SK-N-SH treated with all-trans-retinoic acid at 6 μM for 48 hours (cell line): ENCODE data around the gene CCDC85B.

Experiments
- ATAC-seq: fragments of 200-7000 bp; cut with Tn5 transposase; 3 replicates; pipeline ENCODE4 v1.9.1; 2020; ENCODE audit warnings: mild to moderate bottlenecking, moderate library complexity
- ARNTL ChIP-seq: fragments of 450-650 bp; formaldehyde crosslinking; IDR thresholded peaks from 2 replicates; pipeline ENCODE4 v1.5.0; 2020; ENCODE audit warnings: low read depth, mild to moderate bottlenecking, moderate library complexity, borderline replicate concordance
- BACH2 ChIP-seq: fragments of 250-450 bp; sonication (Bioruptor Pico); IDR thresholded peaks from 2 replicates; pipeline ENCODE4 v1.9.0; 2021; ENCODE audit warnings: mild to moderate bottlenecking, borderline replicate concordance
- CREB5 ChIP-seq: fragments of 250-450 bp; sonication (Bioruptor Pico); IDR thresholded peaks from 2 replicates; pipeline ENCODE4 v1.5.1; 2020; ENCODE audit warnings: low read depth, mild to moderate bottlenecking, moderate library complexity
- CSDC2 ChIP-seq: fragments of 250-450 bp; sonication (Bioruptor Pico); IDR thresholded peaks from 2 replicates; pipeline ENCODE4 v1.5.0; 2020; ENCODE audit warnings: mild to moderate bottlenecking, moderate library complexity
- ESRRG ChIP-seq: fragments of 250-450 bp; sonication (Bioruptor Pico); IDR thresholded peaks from 2 replicates; pipeline ENCODE4 v1.6.1; 2021; ENCODE audit warnings: mild to moderate bottlenecking
- GLIS3 ChIP-seq: fragments of 250-450 bp; sonication (Bioruptor Pico); IDR thresholded peaks from 2 replicates; pipeline ENCODE4 v1.5.0; 2020; ENCODE audit warnings: mild to moderate bottlenecking, moderate library complexity
- OSR1 ChIP-seq: fragments of 250-450 bp; sonication (Bioruptor Pico); IDR thresholded peaks from 2 replicates; pipeline ENCODE4 v1.8.0; 2022; ENCODE audit warnings: moderate library complexity, mild to moderate bottlenecking, inconsistent platforms
- PPARA ChIP-seq: fragments of 250-450 bp; sonication (Bioruptor Pico); IDR thresholded peaks from 2 replicates; pipeline ENCODE4 v1.5.0; 2020; ENCODE audit warnings: mild to moderate bottlenecking, borderline replicate concordance
- RARB ChIP-seq: fragments of 250-450 bp; sonication (Bioruptor Pico); IDR thresholded peaks from 2 replicates; pipeline ENCODE4 v1.8.0; 2021; ENCODE audit warnings: mild to moderate bottlenecking, moderate library complexity
- TOX ChIP-seq: fragments of 250-450 bp; sonication (Bioruptor Pico); IDR thresholded peaks from 2 replicates; pipeline ENCODE4 v1.8.0; 2021; ENCODE audit warnings: mild to moderate bottlenecking, moderate library complexity, borderline replicate concordance
- ZC3H10 ChIP-seq: fragments of 250-450 bp; sonication (Bioruptor Pico); IDR thresholded peaks from 2 replicates; pipeline ENCODE4 v1.5.1; 2021; ENCODE audit warnings: mild to moderate bottlenecking, moderate library complexity
- ZFP3 ChIP-seq: fragments of 250-450 bp; sonication (Bioruptor Pico); IDR thresholded peaks from 2 replicates; pipeline ENCODE4 v1.5.0; 2020; ENCODE audit warnings: mild to moderate bottlenecking, moderate library complexity
- ZFP30 ChIP-seq: fragments of 450-650 bp; formaldehyde crosslinking; IDR thresholded peaks from 2 replicates; pipeline ENCODE4 v1.5.0; 2022; ENCODE audit warnings: mild to moderate bottlenecking, moderate library complexity
- ZNF565 ChIP-seq: fragments of 450-650 bp; formaldehyde crosslinking; conservative IDR thresholded peaks from 2 replicates; pipeline ENCODE4 v1.5.0; 2020; ENCODE audit warnings: low read depth, mild to moderate bottlenecking, moderate library complexity
- ZNF70 ChIP-seq: fragments of 450-650 bp; formaldehyde crosslinking; IDR thresholded peaks from 2 replicates; pipeline ENCODE4 v1.5.0; 2020; ENCODE audit warnings: mild to moderate bottlenecking, moderate library complexity
- ZNF8 ChIP-seq: fragments of 450-650 bp; formaldehyde crosslinking; IDR thresholded peaks from 2 replicates; pipeline ENCODE4 v1.5.0; 2020; ENCODE audit warnings: mild to moderate bottlenecking, moderate library complexity
- TF ChIP-seq, protein P1 (sequence below): fragments of 250-450 bp; sonication (Bioruptor Pico); IDR thresholded peaks from 2 replicates; pipeline ENCODE4 v1.8.0; 2021; ENCODE audit warnings: low read depth, mild to moderate bottlenecking, moderate library complexity, borderline replicate concordance
- TF ChIP-seq, protein P2 (sequence below): fragments of 250-450 bp; sonication (Bioruptor Pico); IDR thresholded peaks from 2 replicates; pipeline ENCODE4 v1.5.1; 2021; ENCODE audit warnings: mild to moderate bottlenecking, moderate library complexity
- TF ChIP-seq, protein P3 (sequence below): fragments of 250-450 bp; sonication (Bioruptor Pico); IDR thresholded peaks from 2 replicates; pipeline ENCODE4 v1.8.0; 2020; ENCODE audit warnings: mild to moderate bottlenecking, moderate library complexity, borderline replicate concordance

The CCDC85B gene

GRCh38 chr11:65849771-65850216, 40.7 kb upstream of the CCDC85B start (continued):
- TF ChIP-seq CREB5 (CRISPR knock-in tag) (no peak), ZFP30 (no peak), CSDC2 (CRISPR knock-in tag) (no peak)
- TF ChIP-seq, protein P1, sequence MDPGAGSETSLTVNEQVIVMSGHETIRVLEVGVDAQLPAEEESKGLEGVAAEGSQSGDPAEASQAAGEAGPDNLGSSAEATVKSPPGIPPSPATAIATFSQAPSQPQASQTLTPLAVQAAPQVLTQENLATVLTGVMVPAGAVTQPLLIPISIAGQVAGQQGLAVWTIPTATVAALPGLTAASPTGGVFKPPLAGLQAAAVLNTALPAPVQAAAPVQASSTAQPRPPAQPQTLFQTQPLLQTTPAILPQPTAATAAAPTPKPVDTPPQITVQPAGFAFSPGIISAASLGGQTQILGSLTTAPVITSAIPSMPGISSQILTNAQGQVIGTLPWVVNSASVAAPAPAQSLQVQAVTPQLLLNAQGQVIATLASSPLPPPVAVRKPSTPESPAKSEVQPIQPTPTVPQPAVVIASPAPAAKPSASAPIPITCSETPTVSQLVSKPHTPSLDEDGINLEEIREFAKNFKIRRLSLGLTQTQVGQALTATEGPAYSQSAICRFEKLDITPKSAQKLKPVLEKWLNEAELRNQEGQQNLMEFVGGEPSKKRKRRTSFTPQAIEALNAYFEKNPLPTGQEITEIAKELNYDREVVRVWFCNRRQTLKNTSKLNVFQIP (CRISPR knock-in tag), result no peak

DNA sequence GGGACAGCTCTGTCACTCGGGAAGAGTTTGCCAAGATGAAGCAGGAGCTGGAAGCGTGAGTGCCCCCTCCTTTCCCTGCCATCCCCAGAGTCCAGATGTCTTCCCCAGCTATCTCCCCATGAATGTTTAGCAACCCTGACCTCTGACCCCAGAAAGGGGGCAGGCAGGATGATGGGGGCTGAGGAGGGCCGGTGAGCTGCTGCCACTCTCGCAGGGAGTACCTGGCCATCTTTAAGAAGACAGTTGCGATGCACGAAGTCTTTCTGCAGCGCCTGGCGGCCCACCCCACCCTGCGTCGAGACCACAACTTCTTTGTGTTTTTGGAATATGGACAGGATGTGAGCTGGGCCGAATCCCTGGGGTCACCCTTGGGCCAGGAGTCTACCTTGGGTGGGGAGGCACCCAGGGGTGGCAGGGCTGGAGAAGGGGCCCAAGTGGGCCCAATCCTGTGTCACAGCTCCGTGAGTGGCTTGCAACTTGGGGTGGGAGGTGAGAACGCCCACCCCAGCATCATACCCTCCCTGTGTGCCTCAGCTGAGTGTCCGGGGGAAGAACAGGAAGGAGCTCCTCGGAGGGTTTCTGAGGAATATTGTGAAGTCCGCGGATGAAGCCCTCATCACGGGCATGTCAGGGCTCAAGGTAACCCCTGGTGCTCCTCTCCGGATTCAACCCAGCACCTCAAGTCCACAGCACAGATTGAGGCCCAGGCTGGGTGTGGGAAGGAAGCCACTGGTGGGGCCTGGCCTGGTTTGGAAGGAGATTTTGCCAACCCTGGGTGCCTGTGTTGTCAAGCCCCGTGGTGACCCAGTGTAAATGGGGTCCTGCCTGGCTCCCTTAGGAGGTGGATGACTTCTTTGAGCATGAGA, 40.0 kb upstream of the CCDC85B start:
- TF ChIP-seq BACH2 (CRISPR knock-in tag) (no peak), ZC3H10 (CRISPR knock-in tag) (0 out of 2 replicates have a peak, but pooled peaks have one; percentile 8)
- ATAC-seq, result peak; percentile 24

DNA sequence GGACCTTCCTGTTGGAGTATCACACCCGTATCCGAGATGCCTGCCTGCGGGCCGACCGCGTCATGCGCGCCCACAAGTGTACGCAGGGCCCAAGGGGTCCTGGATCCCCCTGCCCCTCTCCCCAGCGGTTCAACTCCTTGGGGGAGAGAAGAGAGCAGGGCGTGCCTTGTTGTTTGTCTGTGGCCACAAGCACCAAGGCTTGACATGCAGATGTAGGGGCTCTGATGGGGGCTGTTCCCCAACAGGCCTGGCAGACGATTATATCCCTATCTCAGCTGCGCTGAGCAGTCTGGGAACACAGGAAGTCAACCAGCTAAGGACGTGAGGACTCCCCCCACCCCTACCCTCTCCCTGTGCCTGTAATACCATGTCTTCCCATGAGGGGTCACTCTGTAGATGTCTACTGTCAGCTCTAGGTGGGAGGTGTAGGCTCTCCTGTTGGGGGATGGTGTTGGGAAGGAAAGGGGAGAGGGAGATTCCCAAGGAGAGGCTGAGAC, 39.3 kb upstream of the CCDC85B start:
- TF ChIP-seq, protein P1 (CRISPR knock-in tag), result no peak
- no peak for TF ChIP-seq CREB5 (CRISPR knock-in tag)
- TF ChIP-seq ZFP3 (CRISPR knock-in tag), result no peak
- 0 out of 2 replicates have a peak, but pooled peaks have one; percentile 6 for TF ChIP-seq ZFP30
- TF ChIP-seq ZC3H10 (CRISPR knock-in tag), result peak; percentile 35
- no peak for TF ChIP-seq GLIS3 (CRISPR knock-in tag)
- no peak for TF ChIP-seq PPARA (CRISPR knock-in tag)
- TF ChIP-seq ZNF565, result no peak
- no peak for TF ChIP-seq ESRRG
- TF ChIP-seq, protein P2, sequence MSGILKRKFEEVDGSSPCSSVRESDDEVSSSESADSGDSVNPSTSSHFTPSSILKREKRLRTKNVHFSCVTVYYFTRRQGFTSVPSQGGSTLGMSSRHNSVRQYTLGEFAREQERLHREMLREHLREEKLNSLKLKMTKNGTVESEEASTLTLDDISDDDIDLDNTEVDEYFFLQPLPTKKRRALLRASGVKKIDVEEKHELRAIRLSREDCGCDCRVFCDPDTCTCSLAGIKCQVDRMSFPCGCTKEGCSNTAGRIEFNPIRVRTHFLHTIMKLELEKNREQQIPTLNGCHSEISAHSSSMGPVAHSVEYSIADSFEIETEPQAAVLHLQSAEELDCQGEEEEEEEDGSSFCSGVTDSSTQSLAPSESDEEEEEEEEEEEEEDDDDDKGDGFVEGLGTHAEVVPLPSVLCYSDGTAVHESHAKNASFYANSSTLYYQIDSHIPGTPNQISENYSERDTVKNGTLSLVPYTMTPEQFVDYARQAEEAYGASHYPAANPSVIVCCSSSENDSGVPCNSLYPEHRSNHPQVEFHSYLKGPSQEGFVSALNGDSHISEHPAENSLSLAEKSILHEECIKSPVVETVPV, result no peak
- no peak for TF ChIP-seq ZNF70
- TF ChIP-seq ARNTL, result 0 out of 2 replicates have a peak, but pooled peaks have one; percentile 8
- TF ChIP-seq CSDC2 (CRISPR knock-in tag), result no peak
- no peak for TF ChIP-seq OSR1 (CRISPR knock-in tag)
- TF ChIP-seq, all 23 proteins: peak for 3
- peak; percentile 37 for ATAC-seq

DNA sequence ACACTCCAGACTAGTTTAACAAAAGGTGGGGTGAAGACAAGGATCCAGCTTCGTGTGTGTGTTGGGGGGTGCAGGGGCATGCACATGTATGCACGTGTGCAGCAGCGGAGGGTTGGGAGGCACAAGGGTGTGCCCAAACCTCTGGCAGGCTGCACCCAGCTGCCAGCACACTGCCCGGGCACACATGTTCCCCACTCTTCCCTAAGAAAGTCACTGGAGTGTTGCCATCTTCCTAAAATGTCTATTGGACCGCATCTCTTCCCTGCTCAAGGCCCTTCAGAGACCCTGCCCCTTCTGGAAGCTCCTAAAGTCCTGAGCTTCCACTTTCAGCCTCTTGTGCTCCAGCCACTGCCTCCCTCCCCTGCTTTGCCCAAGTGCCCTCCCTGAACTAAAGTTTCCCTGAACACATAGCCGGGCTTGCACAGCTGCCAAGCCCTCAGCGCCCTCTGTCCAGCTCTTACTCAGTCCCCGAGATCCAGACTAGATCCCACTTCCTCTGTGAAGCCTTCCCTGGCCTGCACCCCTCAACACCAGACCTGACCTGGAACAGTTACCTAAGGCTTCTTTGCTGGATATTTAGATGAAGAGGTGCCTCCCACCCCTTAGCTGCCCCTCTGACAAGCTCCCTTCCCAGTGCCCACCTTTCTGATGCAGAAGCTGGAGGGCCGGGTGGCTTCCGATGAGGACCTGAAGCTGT, 38.5 kb upstream of the CCDC85B start:
- TF ChIP-seq, protein P1 (CRISPR knock-in tag), result no peak
- TF ChIP-seq ZFP3 (CRISPR knock-in tag), result no peak
- 0 out of 2 replicates have a peak, but pooled peaks have one; percentile 29 for TF ChIP-seq ZNF8 (CRISPR knock-in tag)
- TF ChIP-seq, protein P3, sequence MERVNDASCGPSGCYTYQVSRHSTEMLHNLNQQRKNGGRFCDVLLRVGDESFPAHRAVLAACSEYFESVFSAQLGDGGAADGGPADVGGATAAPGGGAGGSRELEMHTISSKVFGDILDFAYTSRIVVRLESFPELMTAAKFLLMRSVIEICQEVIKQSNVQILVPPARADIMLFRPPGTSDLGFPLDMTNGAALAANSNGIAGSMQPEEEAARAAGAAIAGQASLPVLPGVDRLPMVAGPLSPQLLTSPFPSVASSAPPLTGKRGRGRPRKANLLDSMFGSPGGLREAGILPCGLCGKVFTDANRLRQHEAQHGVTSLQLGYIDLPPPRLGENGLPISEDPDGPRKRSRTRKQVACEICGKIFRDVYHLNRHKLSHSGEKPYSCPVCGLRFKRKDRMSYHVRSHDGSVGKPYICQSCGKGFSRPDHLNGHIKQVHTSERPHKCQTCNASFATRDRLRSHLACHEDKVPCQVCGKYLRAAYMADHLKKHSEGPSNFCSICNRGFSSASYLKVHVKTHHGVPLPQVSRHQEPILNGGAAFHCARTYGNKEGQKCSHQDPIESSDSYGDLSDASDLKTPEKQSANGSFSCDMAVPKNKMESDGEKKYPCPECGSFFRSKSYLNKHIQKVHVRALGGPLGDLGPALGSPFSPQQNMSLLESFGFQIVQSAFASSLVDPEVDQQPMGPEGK (CRISPR knock-in tag), result peak; percentile 57
- TF ChIP-seq TOX (CRISPR knock-in tag), result peak; percentile 45; the same call in 1 of the 2 replicates
- peak; percentile 19; the same call in 1 of the 2 replicates for TF ChIP-seq RARB (CRISPR knock-in tag)
- peak; percentile 45 for TF ChIP-seq ZC3H10 (CRISPR knock-in tag)
- peak; percentile 25; the same call in 1 of the 2 replicates for TF ChIP-seq GLIS3 (CRISPR knock-in tag)
- TF ChIP-seq, protein P2, result no peak
- no peak for TF ChIP-seq ESRRG
- ATAC-seq, result peak; percentile 1; the same call in 2 of the 3 replicates
